Liver (tissue), 9 donors: Measurements from ENCODE around the gene JCHAIN. TPM values are rescaled to one million over a fixed set of nuclear protein-coding genes. Genes with fewer than 3 reads are reported as not detected.

ENCODE experiments used
- DNase-seq: peaks from one replicate; pipeline ENCODE4 v3.0.0-alpha.2; 2017; ENCODE audit warnings: low spot score
- H3K27ac ChIP-seq, 2 donors: one replicate each; pipeline ENCODE4 v1.7.0; 2013; ENCODE audit warnings: inconsistent platforms in 2 of 2, low read length in 2 of 2, control low read depth in 1 of 2, low read depth in 1 of 2, mild to moderate bottlenecking in 1 of 2
- H3K27me3 ChIP-seq, 4 donors: one replicate each; pipeline versions ENCODE4 v1.6.1 to v1.7.0; 2013; ENCODE audit warnings: low read length in 3 of 4, inconsistent platforms in 1 of 4, mild to moderate bottlenecking in 1 of 4, moderate library complexity in 1 of 4; ENCODE audit not compliant: control insufficient read depth in 4 of 4, insufficient read depth in 4 of 4
- H3K36me3 ChIP-seq, 4 donors: one replicate each; pipeline versions ENCODE4 v1.6.1 to v1.7.0; 2013; ENCODE audit warnings: low read length in 3 of 4, mild to moderate bottlenecking in 3 of 4, low read depth in 1 of 4, moderate library complexity in 1 of 4; ENCODE audit not compliant: control insufficient read depth in 4 of 4, insufficient read depth in 3 of 4
- H3K4me1 ChIP-seq, 4 donors: one replicate each; pipeline versions ENCODE4 v1.6.1 to v1.7.0; 2013; ENCODE audit warnings: low read length in 3 of 4, mild to moderate bottlenecking in 3 of 4, moderate library complexity in 1 of 4; ENCODE audit not compliant: control insufficient read depth in 4 of 4, insufficient read depth in 4 of 4
- H3K4me3 ChIP-seq, 3 donors: one replicate each; pipeline versions ENCODE4 v1.6.1 to v1.7.0; 2013; ENCODE audit warnings: low read length in 3 of 3, control low read depth in 1 of 3, low read depth in 1 of 3, mild to moderate bottlenecking in 1 of 3
- H3K9ac ChIP-seq, 2 donors: one replicate each; pipeline ENCODE4 v1.7.0; 2013; ENCODE audit warnings: low read length in 2 of 2, mild to moderate bottlenecking in 2 of 2, moderate library complexity in 2 of 2, control low read depth in 1 of 2, low read depth in 1 of 2
- H3K9me3 ChIP-seq, 4 donors: one replicate each; pipeline versions ENCODE4 v1.6.1 to v1.7.0; 2013; ENCODE audit warnings: low read length in 3 of 4; ENCODE audit not compliant: control insufficient read depth in 4 of 4
- ATF3 ChIP-seq: IDR thresholded peaks from 2 replicates; pipeline ENCODE4 v1.6.1; 2016; ENCODE audit warnings: antibody characterized with exemption
- CTCF ChIP-seq: fragments of 150-350 bp; IDR thresholded peaks from 2 replicates; pipeline ENCODE4 v1.5.1; 2017; ENCODE audit warnings: improper control_type of control experiment, low read depth, low read length; ENCODE audit not compliant: missing input control
- EGR1 ChIP-seq, 2 donors: IDR thresholded peaks; 2 replicates each; pipeline ENCODE4 v1.6.1; 2016 to 2018; ENCODE audit warnings: antibody characterized with exemption in 2 of 2, low read depth in 2 of 2
- FOXA1 ChIP-seq: IDR thresholded peaks from 2 replicates; pipeline ENCODE4 v1.6.1; 2016; ENCODE audit warnings: antibody characterized with exemption
- FOXA2 ChIP-seq: IDR thresholded peaks from 2 replicates; pipeline ENCODE4 v1.6.1; 2016; ENCODE audit warnings: antibody characterized with exemption
- HNF4A ChIP-seq, 2 donors: conservative IDR thresholded peaks; 2 replicates each; pipeline ENCODE4 v1.6.1; 2016; ENCODE audit warnings: antibody characterized with exemption in 2 of 2, mild to moderate bottlenecking in 2 of 2
- HNF4G ChIP-seq: IDR thresholded peaks from 2 replicates; pipeline ENCODE4 v1.6.1; 2016; ENCODE audit warnings: antibody characterized with exemption
- JUND ChIP-seq, 2 donors: IDR thresholded peaks; 2 replicates each; pipeline ENCODE4 v1.6.1; 2016; ENCODE audit warnings: antibody characterized with exemption in 2 of 2
- MAX ChIP-seq: IDR thresholded peaks from 2 replicates; pipeline ENCODE4 v1.6.1; 2016; ENCODE audit warnings: antibody characterized with exemption
- NR2F2 ChIP-seq: IDR thresholded peaks from 2 replicates; pipeline ENCODE4 v1.6.1; 2016; ENCODE audit warnings: antibody characterized with exemption
- RAD21 ChIP-seq, 2 donors: IDR thresholded peaks; 2 replicates each; pipeline ENCODE4 v1.6.1; 2016; ENCODE audit warnings: antibody characterized with exemption in 2 of 2, mild to moderate bottlenecking in 2 of 2
- YY1 ChIP-seq: IDR thresholded peaks from 2 replicates; pipeline ENCODE4 v1.6.1; 2016; ENCODE audit warnings: antibody characterized with exemption, mild to moderate bottlenecking
- ZBTB33 ChIP-seq: IDR thresholded peaks from 2 replicates; pipeline ENCODE4 v1.6.1; 2016; ENCODE audit warnings: antibody characterized with exemption
- whole genome bisulfite sequencing: extraction: QIAGEN DNeasy Blood & Tissue Kit; methylation state at CpG from one replicate; pipeline ENCODE4 v1.1.7; 2013; 5-methylcytosine and 5-hydroxymethylcytosine counted together
- polyA plus RNA-seq, 2 donors: library from polyadenylated mRNA; stranded (reverse) in 1 of 2; unstranded in 1 of 2; fragments of 200-250 nt in 1 of 2; fragments of >200 nt in 1 of 2; fragmentation: Nextera tagmentation in 1 of 2; extraction: Ambion mirVana in 1 of 2; gene quantifications; one replicate each; pipeline versions ENCODE4 v1.2.1 to v1.2.3, GENCODE V29; 2013 to 2015
- total RNA-seq, 2 donors: library from RNA; depleted of rRNA; stranded (reverse); fragments of >200 nt; gene quantifications; one replicate each; pipeline ENCODE4 v1.2.3, GENCODE V29; 2014
- donor health status: healthy.
- donor health status: healthy.
- donor health status: healthy.
- donor health status: healthy.
- donor health status: healthy.

JCHAIN gene
- total RNA-seq (10 to 100 TPM in 1 of 2 donors, 1 to 10 TPM in 1; 2.1 to 12.4 TPM), polyA plus RNA-seq (10 to 100 TPM in 1 of 2 donors, 1 to 10 TPM in 1; 7.1 to 69.5 TPM)

GRCh38 chr4:70666369-70666768 lies at the start of gene JCHAIN:
Gene JCHAIN, minus strand, starts transcription at chr4:70666508. Its CDS starts 18 bp downstream, at chr4:70666490.
- no peak for DNase-seq
- TF ChIP-seq FOXA1 (no peak), YY1 (no peak), HNF4A (conservative IDR thresholded peaks at IDR 0.05) (no peak), ZBTB33 (no peak), JUND (IDR thresholded peaks at IDR 0.05) (no peak), RAD21 (IDR thresholded peaks at IDR 0.05) (no peak), CTCF (no peak), MAX (no peak), EGR1 (IDR thresholded peaks at IDR 0.05; ENCODE audit: low read depth in 2 of 2) (no peak), HNF4G (no peak), ATF3 (no peak)

GRCh38 chr4:70715097-70715496 lies 48.8 kb upstream of the JCHAIN start:
- no peak overlapping the region for H3K4me3 ChIP-seq
- TF ChIP-seq NR2F2, result no peak
- no peak for TF ChIP-seq ATF3
- no peak for TF ChIP-seq FOXA2
- TF ChIP-seq HNF4G, result no peak
- no peak overlapping the region for H3K9ac ChIP-seq
- DNase-seq, result no peak
- H3K27ac ChIP-seq, result no peak overlapping the region
- H3K36me3 ChIP-seq, result no peaks in the 10 kb centered on the region
- H3K4me1 ChIP-seq, result peaks cover 4 to 34% (median 21%) of the 10 kb centered on the region in 4 donors
- H3K27me3 ChIP-seq, result no peaks in the 10 kb centered on the region
- H3K9me3 ChIP-seq, result no peaks in the 10 kb centered on the region
- WGBS, result 82% methylated on average over 6 of the region's 6 CpGs

More at GRCh38 chr4:70666369-70666768, at the start of gene JCHAIN:
- H3K36me3 ChIP-seq, result no peaks in the 10 kb centered on the region
- no peaks in the 10 kb centered on the region for H3K4me1 ChIP-seq
- no peaks in the 10 kb centered on the region for H3K27me3 ChIP-seq
- H3K4me3 ChIP-seq, result no peak within 1 kb of the TSS
- H3K9ac ChIP-seq, result no peak within 1 kb of the TSS
- no peaks in the 10 kb centered on the region for H3K9me3 ChIP-seq
- 91% methylated on average over 1 of the region's 1 CpG for WGBS
- H3K27ac ChIP-seq, result no peak within 1 kb of the TSS
